Measurements from ENCODE around the gene GRM7. TPM values are rescaled to one million over a fixed set of nuclear protein-coding genes. Genes with fewer than 3 reads are reported as not detected.

The GRM7 gene
- total RNA-seq, 2 donors from 2014 or later: not detected

GRCh38 chr3:7393944-7394605 lies 533.2 kb downstream of the GRM7 start:
- Mint-ChIP-seq H3K36me3 (ENCODE audit: low read depth) (no peaks in the 10 kb centered on the region), H3K27ac (no peak overlapping the region), H3K4me1 (no peaks in the 10 kb centered on the region), H3K4me3 (no peak overlapping the region), H3K27me3 (no peaks in the 10 kb centered on the region)
- DNase-seq: no peak
- ATAC-seq: no peak
- no peaks in the 10 kb centered on the region for H3K9me3 ChIP-seq (ENCODE audit: control insufficient read depth, low read length, poor library complexity, severe bottlenecking)

- H3K9me3 ChIP-seq (ENCODE audit: control insufficient read depth, low read length, poor library complexity, severe bottlenecking): no peaks in the 10 kb centered on the region
- H3K27ac Mint-ChIP-seq: no peak overlapping the region
- DNase-seq: no peak
- ATAC-seq: no peak
- no peaks in the 10 kb centered on the region for H3K27me3 Mint-ChIP-seq
- no peaks in the 10 kb centered on the region for H3K4me1 Mint-ChIP-seq
- H3K4me3 Mint-ChIP-seq: no peak overlapping the region
- no peaks in the 10 kb centered on the region for H3K36me3 Mint-ChIP-seq (ENCODE audit: low read depth)
Observed at GRCh38 chr3:7396534-7396933, 535.6 kb downstream of the GRM7 start.

- H3K4me3 Mint-ChIP-seq: no peak overlapping the region
- no peaks in the 10 kb centered on the region for H3K36me3 Mint-ChIP-seq (ENCODE audit: low read depth)
- H3K4me1 Mint-ChIP-seq: no peaks in the 10 kb centered on the region
- H3K27ac Mint-ChIP-seq: no peak overlapping the region
- ATAC-seq (no peak), DNase-seq (no peak)
- H3K27me3 Mint-ChIP-seq: no peaks in the 10 kb centered on the region
- H3K9me3 ChIP-seq (ENCODE audit: control insufficient read depth, low read length, poor library complexity, severe bottlenecking): no peaks in the 10 kb centered on the region
Observed at GRCh38 chr3:7397097-7397496, 536.2 kb downstream of the GRM7 start.

GRCh38 chr3:7400360-7400759 lies 539.4 kb downstream of the GRM7 start:
- Mint-ChIP-seq H3K4me1 (no peaks in the 10 kb centered on the region), H3K4me3 (no peak overlapping the region), H3K27ac (no peak overlapping the region), H3K36me3 (ENCODE audit: low read depth) (no peaks in the 10 kb centered on the region), H3K27me3 (no peaks in the 10 kb centered on the region)
- ATAC-seq: no peak
- no peak for DNase-seq
- no peaks in the 10 kb centered on the region for H3K9me3 ChIP-seq (ENCODE audit: control insufficient read depth, low read length, poor library complexity, severe bottlenecking)

GRCh38 chr3:7401418-7401817 lies 540.5 kb downstream of the GRM7 start:
- no peaks in the 10 kb centered on the region for H3K36me3 Mint-ChIP-seq (ENCODE audit: low read depth)
- no peak for DNase-seq
- H3K4me3 Mint-ChIP-seq: no peak overlapping the region

GRCh38 chr3:7407107-7407506 lies 546.2 kb downstream of the GRM7 start:
- no peak overlapping the region for H3K27ac Mint-ChIP-seq

More at GRCh38 chr3:7401418-7401817, 540.5 kb downstream of the GRM7 start:
- Mint-ChIP-seq H3K27ac (no peak overlapping the region), H3K27me3 (no peaks in the 10 kb centered on the region), H3K4me1 (no peaks in the 10 kb centered on the region)
- H3K9me3 ChIP-seq (ENCODE audit: control insufficient read depth, low read length, poor library complexity, severe bottlenecking): no peaks in the 10 kb centered on the region
- ATAC-seq: no peak

GRCh38 chr3:7410782-7411181 lies 549.9 kb downstream of the GRM7 start:
- H3K36me3 Mint-ChIP-seq (ENCODE audit: low read depth): no peaks in the 10 kb centered on the region
- ATAC-seq: no peak

More at GRCh38 chr3:7407107-7407506, 546.2 kb downstream of the GRM7 start:
- H3K36me3 Mint-ChIP-seq (ENCODE audit: low read depth): no peaks in the 10 kb centered on the region
- H3K9me3 ChIP-seq (ENCODE audit: control insufficient read depth, low read length, poor library complexity, severe bottlenecking): no peaks in the 10 kb centered on the region
- H3K4me3 Mint-ChIP-seq: no peak overlapping the region
- no peaks in the 10 kb centered on the region for H3K27me3 Mint-ChIP-seq
- DNase-seq (no peak), ATAC-seq (no peak)
- H3K4me1 Mint-ChIP-seq: no peaks in the 10 kb centered on the region

GRCh38 chr3:7421065-7421464 lies 560.1 kb downstream of the GRM7 start:
- Mint-ChIP-seq H3K4me1 (no peaks in the 10 kb centered on the region), H3K27me3 (peaks cover 5% of the 10 kb centered on the region), H3K4me3 (no peak overlapping the region), H3K36me3 (ENCODE audit: low read depth) (no peaks in the 10 kb centered on the region), H3K27ac (no peak overlapping the region)
- no peaks in the 10 kb centered on the region for H3K9me3 ChIP-seq (ENCODE audit: control insufficient read depth, low read length, poor library complexity, severe bottlenecking)
- ATAC-seq (no peak), DNase-seq (no peak)

More at GRCh38 chr3:7410782-7411181, 549.9 kb downstream of the GRM7 start:
- DNase-seq: no peak
- Mint-ChIP-seq H3K27me3 (no peaks in the 10 kb centered on the region), H3K4me3 (no peak overlapping the region), H3K27ac (no peak overlapping the region), H3K4me1 (no peaks in the 10 kb centered on the region)
- H3K9me3 ChIP-seq (ENCODE audit: control insufficient read depth, low read length, poor library complexity, severe bottlenecking): no peaks in the 10 kb centered on the region

- Mint-ChIP-seq H3K4me1 (no peaks in the 10 kb centered on the region), H3K4me3 (no peak overlapping the region), H3K27ac (no peak overlapping the region), H3K36me3 (ENCODE audit: low read depth) (no peaks in the 10 kb centered on the region), H3K27me3 (peaks cover 5% of the 10 kb centered on the region)
- DNase-seq (no peak), ATAC-seq (no peak)
- no peaks in the 10 kb centered on the region for H3K9me3 ChIP-seq (ENCODE audit: control insufficient read depth, low read length, poor library complexity, severe bottlenecking)
Observed at GRCh38 chr3:7423036-7423435, 562.1 kb downstream of the GRM7 start.

GRCh38 chr3:7423995-7424394 lies 563.1 kb downstream of the GRM7 start:
- no peaks in the 10 kb centered on the region for H3K9me3 ChIP-seq (ENCODE audit: control insufficient read depth, low read length, poor library complexity, severe bottlenecking)
- Mint-ChIP-seq H3K4me3 (no peak overlapping the region), H3K27me3 (peaks cover 5% of the 10 kb centered on the region), H3K4me1 (no peaks in the 10 kb centered on the region), H3K27ac (no peak overlapping the region), H3K36me3 (ENCODE audit: low read depth) (no peaks in the 10 kb centered on the region)
- ATAC-seq (no peak), DNase-seq (no peak)

- H3K9me3 ChIP-seq (ENCODE audit: control insufficient read depth, low read length, poor library complexity, severe bottlenecking): no peaks in the 10 kb centered on the region
- Mint-ChIP-seq H3K4me1 (no peaks in the 10 kb centered on the region), H3K27me3 (peaks cover under 1% of the 10 kb centered on the region), H3K27ac (no peak overlapping the region), H3K4me3 (no peak overlapping the region), H3K36me3 (ENCODE audit: low read depth) (no peaks in the 10 kb centered on the region)
- no peak for ATAC-seq
- no peak for DNase-seq
Observed at GRCh38 chr3:7428206-7428718, 567.3 kb downstream of the GRM7 start.

- no peaks in the 10 kb centered on the region for H3K36me3 Mint-ChIP-seq (ENCODE audit: low read depth)
- no peaks in the 10 kb centered on the region for H3K4me1 Mint-ChIP-seq
- ATAC-seq (no peak), DNase-seq (no peak)
- H3K9me3 ChIP-seq (ENCODE audit: control insufficient read depth, low read length, poor library complexity, severe bottlenecking): no peaks in the 10 kb centered on the region
- no peaks in the 10 kb centered on the region for H3K27me3 Mint-ChIP-seq
- H3K4me3 Mint-ChIP-seq: no peak overlapping the region
- H3K27ac Mint-ChIP-seq: no peak overlapping the region
Observed at GRCh38 chr3:7432610-7433009, 571.7 kb downstream of the GRM7 start.

- H3K4me3 Mint-ChIP-seq: no peak overlapping the region
- H3K4me1 Mint-ChIP-seq: no peaks in the 10 kb centered on the region
- ATAC-seq (no peak), DNase-seq (no peak)
- H3K27me3 Mint-ChIP-seq: no peaks in the 10 kb centered on the region
- H3K9me3 ChIP-seq (ENCODE audit: control insufficient read depth, low read length, poor library complexity, severe bottlenecking): no peaks in the 10 kb centered on the region
- H3K27ac Mint-ChIP-seq: no peak overlapping the region
- no peaks in the 10 kb centered on the region for H3K36me3 Mint-ChIP-seq (ENCODE audit: low read depth)
Observed at GRCh38 chr3:7433073-7433472, 572.2 kb downstream of the GRM7 start.

GRCh38 chr3:7436542-7436941 lies 575.6 kb downstream of the GRM7 start:
- Mint-ChIP-seq H3K27me3 (no peaks in the 10 kb centered on the region), H3K4me1 (no peaks in the 10 kb centered on the region), H3K27ac (no peak overlapping the region), H3K36me3 (ENCODE audit: low read depth) (no peaks in the 10 kb centered on the region), H3K4me3 (no peak overlapping the region)
- no peak for DNase-seq
- ATAC-seq: no peak
- H3K9me3 ChIP-seq (ENCODE audit: control insufficient read depth, low read length, poor library complexity, severe bottlenecking): no peaks in the 10 kb centered on the region

Measured in T-helper 17 cell (primary cell).